Ramos (cell line): ENCODE measurements around the gene EGR2.

Source experiments
- in situ Hi-C: fragments of 300-500 bp; cut with MboI; formaldehyde crosslinking; loops from one replicate; pipeline ENCODE4 v1.14.3; 2022; ENCODE audit warnings: low sequenced_read_pairs; ENCODE audit not compliant: unreplicated experiment

Gene EGR2

DNA sequence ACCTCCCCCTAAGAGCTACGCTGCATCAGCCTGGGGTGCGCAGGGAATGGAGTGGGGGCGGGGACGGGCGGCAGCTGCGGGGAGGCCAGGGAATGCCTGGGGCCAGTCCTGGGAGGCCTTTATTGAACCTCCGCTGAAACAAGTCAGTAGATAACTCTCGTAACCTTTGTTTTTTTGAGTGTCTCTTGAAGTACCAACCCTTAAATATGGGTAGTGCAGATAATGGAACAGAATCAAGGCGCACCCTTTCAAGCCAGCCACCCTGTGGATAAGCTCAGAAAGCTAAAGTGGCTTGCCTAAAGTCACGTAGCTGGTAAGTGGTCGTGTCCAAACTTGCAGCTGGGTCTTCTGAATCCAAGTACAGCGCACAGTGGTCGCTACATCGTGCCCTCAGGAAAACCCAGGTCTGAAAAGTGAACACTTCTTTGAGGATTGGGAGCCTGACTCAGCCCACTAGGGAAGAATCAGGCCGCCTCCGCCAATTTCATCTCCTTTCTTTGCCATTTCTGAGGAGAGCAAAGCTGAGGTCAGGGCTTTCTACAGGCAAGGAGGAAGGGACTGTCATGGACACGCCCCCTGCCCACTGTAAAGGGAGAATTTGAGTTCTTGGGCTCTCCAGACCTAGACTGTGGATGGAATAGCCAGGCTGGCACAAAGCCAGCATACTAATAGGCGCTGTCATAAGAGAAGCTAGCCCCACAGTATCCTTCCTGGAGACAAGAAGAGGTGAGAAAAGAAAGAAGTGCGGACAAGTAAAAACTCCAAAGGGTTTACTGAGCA is 3.2 kb upstream of the EGR2 start:
- in situ Hi-C loops: no loop called here

GRCh38 chr10:62818426-62819011 is 2.4 kb upstream of the EGR2 start:
- in situ Hi-C loops: no loop called here

GRCh38 chr10:62817766-62818425 is 1.7 kb upstream of the EGR2 start:
- in situ Hi-C loops: no loop called here

- in situ Hi-C loops: no loop called here
Observed at GRCh38 chr10:62817121-62817765, 1.1 kb upstream of the EGR2 start.

DNA sequence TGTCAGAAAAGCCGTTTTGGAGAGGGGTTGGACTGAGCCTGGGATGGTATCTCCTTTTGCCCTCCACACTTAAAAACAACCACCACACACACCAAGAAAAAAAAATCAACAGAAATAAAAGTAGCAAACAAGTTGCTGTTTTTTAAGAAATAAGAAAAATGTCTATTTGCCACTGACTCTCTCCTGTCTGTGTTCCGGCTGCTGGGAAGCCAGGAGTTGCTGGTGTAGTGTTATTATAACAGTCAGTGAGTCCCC is 163 bp downstream of the EGR2 start:
- in situ Hi-C loops: no loop called here

GRCh38 chr10:62815381-62816075 is 638 bp downstream of the EGR2 start:
- in situ Hi-C loops: no loop called here

- in situ Hi-C loops: loop anchor here (5.0 kb wide), 1 partner anchor 203 kb away; no protein-coding TSS in a partner anchor
Observed at GRCh38 chr10:62814756-62815380, 1.3 kb downstream of the EGR2 start.

DNA sequence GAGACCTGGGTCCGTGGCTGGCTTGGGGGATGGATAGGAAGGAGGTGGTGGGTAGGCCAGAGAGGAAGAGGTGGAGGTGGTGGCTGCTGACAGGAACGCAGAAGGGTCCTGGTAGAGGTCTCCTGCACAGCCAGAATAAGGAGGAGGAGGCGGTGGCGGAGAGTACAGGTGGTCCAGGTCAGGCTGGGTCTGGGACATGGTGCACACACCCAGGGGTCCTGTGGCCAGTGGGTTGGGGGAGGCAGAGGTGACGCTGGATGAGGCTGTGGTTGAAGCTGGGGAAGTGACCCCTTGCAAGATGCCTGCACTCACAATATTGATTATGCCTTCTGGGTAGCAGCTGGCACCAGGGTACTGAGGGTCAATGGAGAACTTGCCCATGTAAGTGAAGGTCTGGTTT is 2.2 kb downstream of the EGR2 start:
- in situ Hi-C loops: loop anchor here (5.0 kb wide), 1 partner anchor 202 kb away; no protein-coding TSS in a partner anchor

DNA sequence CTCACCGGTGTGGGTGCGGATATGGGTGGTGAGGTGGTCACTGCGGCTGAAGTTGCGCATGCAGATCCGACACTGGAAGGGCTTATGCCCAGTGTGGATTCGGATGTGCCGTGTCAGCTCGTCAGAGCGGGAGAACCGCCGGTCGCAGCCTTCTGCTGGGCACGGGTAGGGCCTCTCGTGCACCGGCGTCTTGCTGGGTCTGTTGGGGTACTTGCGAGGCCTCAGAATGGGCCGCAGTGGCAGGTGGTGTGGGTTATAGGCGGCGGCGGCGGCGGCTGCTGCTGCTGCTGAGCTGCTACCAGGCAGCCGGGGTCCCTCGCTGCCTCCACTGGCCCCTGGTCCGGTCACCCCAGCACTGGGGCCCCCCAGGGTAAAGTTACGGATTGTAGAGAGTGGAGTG is 2.7 kb downstream of the EGR2 start:
- in situ Hi-C loops: loop anchor here (5.0 kb wide), 1 partner anchor 201 kb away; no protein-coding TSS in a partner anchor

GRCh38 chr10:62812672-62813439 is 3.3 kb downstream of the EGR2 start:
- in situ Hi-C loops: loop anchor here (5.0 kb wide), 1 partner anchor 201 kb away; no protein-coding TSS in a partner anchor

DNA sequence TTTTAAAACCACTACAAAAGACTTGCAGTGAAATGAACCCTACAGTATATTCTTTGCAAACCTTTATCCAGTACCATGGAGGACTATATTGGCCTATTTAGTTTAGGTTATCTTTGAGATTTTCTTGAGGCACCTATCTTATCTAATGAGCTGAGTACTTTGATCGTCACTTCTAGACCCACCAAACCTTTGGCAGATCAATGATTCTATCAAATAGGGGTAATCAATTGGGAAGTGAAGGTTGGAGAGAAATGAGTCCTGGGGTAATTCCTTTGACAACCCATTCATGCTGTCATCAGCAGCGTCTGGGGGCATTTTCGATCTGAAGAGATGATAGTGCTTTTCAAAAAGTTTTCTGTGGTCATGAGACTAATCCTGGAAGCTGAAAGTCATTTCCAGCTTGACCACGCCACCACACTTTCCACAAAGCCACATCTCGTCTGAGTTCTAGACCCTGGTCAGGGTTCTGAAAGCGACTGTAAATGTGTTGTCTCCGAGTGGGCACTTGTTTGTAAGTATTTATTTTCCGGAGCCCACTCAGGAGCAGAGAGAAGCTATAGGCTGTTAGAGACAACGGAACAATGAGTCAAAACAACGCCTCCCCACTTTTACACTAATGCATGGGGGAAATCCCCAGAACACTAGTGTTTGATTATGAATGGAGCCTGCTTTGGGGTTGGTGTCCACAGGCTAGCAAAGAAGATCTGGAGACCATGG is 4.8 kb downstream of the EGR2 start:
- in situ Hi-C loops: loop anchor here (5.0 kb wide), 1 partner anchor 199 kb away; no protein-coding TSS in a partner anchor

DNA sequence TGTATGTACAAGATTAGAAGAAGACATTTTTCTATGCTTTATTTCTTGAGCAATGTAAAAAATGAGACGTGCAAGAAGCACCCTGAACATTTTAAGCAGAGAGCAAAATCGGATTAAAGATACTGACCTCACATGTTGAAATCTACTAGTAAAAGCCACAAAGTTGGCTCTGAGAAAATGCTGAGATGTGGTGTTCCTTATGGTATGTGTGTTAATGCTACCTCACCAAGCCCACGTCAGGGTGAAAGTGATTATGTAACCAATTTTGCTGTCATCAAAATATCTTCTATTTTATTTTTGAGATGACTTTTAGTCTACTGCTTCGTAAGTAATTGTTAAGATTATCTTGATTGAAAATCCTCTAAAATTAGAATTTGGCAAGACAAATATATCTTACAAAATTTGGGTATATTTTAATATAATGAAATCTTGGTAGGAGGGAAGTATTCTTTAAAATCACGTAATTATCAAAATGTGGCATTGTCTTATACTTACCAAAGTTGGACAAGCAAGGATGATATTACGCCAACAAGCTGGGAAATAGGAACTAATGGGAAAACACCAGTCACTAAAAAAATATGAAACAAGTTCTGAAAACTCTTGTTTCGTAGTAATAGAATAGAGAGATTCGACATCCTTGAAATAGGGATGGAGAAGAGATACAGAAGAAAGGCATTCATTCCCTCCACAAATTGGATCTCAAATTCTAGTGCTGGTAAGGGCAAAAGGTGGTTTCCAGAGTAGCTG is 5.8 kb downstream of the EGR2 start:
- in situ Hi-C loops: loop anchor here (5.0 kb wide), 1 partner anchor 198 kb away; no protein-coding TSS in a partner anchor

DNA sequence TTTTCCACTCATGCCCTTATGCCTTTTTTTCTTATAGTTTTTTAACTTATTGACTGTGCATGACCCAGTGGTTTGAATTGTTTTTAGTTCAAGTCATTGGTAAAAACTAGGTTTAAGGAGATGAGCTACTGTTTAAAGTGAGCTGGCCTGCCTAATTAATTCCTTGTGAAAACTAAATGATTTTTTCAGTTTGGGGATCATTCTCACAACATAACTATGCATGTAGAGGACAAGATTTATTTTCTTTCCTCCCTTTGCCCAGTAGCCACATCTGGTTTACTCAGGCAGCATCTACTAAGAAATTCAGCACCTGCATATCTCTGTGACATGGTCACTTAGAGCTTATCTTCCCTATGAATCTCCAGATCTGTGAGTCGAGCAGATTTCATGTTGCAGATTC is 9.9 kb downstream of the EGR2 start:
- in situ Hi-C loops: no loop called here

DNA sequence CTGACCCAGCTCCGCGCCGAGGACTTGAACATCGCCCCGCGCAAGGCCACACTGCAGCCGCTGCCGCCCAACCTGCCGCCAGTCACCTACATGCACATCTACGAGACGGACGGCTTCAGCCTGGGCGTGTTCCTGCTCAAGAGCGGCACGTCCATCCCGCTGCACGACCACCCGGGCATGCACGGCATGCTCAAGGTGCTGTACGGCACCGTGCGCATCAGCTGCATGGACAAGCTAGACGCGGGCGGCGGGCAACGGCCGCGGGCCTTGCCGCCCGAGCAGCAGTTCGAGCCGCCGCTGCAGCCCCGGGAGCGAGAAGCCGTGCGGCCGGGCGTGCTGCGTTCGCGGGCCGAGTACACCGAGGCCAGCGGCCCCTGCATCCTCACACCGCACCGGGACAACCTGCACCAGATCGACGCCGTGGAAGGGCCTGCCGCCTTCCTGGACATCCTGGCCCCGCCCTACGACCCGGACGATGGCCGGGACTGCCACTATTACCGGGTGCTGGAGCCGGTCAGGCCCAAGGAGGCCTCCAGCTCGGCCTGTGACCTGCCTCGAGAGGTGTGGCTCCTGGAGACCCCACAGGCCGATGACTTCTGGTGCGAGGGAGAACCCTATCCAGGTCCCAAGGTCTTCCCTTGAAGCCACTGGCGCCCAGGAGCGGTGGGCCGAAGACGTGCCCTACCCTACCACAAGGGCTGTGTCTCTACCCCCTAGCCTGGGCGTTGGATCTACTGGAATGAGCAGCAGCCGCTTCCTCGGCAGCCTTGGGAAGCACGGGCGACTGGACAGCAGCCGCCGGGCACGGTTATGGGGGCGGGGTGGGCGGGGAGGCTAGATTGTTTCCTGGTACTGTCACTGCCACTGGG is 10.7 kb downstream of the EGR2 start:
- in situ Hi-C loops: no loop called here

- in situ Hi-C loops: no loop called here
Observed at GRCh38 chr10:62804356-62805230, 11.6 kb downstream of the EGR2 start, which contains the start of gene ADO. Gene ADO, plus strand, starts transcription at chr10:62804720. Its CDS starts 340 bp downstream, at chr10:62805060.
